Measurements from ENCODE around the gene NDUFAB1.
A peak's percentile ranks its signal among the peaks of the same experiment; 100 is the strongest.
"Not testable (repeated sequence)": the region's sequence is repeated elsewhere in the genome, so short reads cannot be mapped to it uniquely, and the experiment has no call there.

NDUFAB1 gene

DNA sequence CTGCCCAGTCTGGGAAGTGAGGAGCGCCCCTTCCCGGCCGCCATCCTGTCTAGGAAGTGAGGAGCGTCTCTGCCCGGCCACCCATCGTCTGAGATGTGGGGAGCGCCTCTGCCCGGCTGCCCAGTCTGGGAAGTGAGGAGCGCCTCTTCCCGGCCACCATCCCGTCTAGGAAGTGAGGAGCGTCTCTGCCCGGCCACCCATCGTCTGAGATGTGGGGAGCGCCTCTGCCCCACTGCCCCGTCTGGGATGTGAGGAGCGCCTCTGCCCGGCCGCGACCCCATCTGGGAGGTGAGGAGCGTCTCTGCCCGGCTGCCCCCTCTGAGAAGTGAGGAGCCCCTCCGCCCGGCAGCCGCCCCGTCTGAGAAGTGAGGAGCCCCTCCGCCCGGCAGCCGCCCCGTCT is 12.8 kb downstream of the NDUFAB1 start:
- DNase-seq: not testable (repeated sequence)

DNA sequence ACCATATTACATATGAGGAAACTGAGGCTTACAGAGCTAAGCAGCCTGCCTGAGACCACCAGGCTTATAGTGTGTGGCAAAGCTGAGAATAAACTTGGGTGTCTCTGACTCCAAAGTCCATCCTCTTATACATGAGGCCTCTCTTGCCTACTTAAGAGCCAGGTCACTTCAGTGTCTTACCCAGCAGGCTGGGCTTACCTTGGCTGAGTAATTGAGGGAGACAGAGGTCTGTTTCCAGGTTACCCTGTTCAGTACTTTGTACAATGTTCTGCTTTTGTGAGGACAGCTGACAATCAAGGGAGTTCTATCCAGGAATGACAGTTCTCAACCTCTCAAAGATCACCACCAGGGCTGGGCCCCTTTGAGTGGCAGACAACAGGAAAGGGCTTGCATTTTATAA is 14.4 kb downstream of the NDUFAB1 start:
- no peak for DNase-seq

DNA sequence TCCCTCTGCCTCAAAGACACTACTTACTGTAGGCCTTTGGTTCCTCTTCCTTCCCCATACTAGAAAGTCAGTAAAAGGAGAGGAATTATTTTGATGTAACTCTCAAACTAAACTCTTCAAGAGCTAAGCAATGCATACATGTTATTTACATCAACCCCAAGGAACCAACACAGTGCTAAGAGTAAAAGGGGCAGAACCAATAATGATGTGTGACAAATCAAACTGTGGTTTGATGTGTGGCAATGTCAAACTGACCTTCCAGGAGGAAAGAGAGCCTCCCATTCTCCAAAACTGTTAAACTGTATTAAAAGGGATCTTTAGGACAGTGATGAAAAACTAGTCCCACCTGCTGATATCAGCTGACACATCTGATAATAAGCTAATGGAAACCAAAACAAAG is 15.7 kb downstream of the NDUFAB1 start:
- DNase-seq: no peak

DNA sequence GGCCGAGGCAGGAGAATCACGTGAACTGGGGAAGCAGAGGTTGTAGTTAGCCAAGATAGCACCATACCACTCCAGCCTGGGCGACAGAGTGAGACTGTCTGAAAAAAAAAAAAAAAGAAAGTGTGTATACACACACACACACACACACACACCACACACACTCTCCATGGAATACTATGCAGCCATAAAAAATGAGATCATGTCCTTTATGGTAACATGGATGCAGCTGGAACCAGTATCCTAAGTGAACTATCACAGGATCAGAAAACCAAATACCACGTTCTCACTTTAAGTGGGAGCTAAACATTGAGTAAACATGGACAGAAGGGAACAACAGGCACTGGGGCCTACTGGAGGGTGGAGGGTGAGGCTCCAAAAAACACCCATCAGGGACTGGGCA is 16.7 kb downstream of the NDUFAB1 start:
- no peak for DNase-seq

DNA sequence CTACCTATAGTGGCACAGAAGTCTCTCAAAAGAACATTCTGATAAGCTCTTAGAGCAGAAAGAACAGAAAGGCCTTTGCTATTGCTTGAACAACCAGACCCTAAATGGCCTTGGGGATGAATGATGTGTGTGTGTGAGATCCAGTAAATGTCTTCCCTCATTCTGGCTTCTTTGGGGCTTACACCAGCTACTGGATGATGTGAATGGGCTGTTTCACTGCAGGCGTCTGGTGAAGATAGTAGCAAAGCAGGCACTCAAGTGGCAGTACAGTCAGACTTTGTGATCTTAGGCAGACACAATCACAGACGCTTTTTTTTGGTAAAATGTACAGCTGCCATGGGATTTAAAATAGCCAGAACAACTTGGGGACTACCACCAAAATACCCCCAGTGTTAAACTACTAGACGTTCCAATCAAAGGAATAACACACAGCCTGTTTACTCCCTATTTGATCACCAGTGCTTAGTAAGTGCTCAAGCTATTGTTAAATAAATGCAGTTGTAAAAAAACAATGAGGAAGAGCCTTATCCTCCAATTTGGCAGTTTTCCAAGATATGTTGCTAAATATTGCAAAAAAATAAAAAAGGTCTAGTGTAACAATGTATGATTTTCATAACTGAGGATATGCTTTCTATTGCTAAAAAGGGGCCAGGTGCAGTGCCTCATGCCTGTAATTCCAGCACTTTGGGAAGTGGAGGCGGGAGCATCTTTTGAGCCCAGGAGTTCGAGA is 17.9 kb downstream of the NDUFAB1 start:
- DNase-seq: no peak

DNA sequence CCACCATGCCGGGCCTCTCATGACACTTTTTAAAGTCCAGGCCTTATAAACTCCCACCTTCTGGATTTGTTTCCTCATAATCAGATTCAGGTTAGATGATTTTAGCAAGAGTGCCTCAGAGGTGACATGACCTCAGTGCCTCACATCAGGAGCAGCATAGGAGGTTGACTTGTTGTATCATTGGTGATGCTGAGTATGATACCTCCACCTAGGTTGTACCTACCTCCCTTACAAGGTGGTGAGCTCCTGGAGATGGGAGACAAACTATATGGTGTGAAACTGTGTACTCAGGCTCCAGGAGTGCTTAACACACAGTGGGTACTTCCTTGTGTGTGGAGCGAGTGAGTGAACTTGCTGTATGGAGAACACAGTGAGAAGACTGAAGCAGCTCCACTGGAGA is 18.6 kb downstream of the NDUFAB1 start:
- DNase-seq: no peak

DNA sequence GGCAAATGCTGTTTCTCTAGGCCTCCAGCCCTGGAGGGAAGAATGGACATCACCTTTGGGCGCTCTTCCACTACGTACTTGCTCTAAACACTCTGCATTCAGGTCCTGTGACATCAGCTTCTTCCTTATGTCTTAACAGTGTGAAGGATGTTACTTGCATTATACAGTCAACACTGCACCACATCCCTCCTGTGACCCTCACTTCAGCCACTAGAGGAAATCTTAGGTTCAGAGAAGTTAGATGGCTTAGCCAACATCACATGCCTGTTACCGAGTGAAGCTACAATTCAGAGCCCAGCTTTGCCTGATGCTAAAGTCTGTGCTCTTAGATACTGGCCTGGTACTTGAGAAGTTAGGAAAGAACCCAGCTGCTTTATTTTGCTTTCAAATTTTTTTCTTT is 20.3 kb downstream of the NDUFAB1 start:
- no peak for DNase-seq

DNA sequence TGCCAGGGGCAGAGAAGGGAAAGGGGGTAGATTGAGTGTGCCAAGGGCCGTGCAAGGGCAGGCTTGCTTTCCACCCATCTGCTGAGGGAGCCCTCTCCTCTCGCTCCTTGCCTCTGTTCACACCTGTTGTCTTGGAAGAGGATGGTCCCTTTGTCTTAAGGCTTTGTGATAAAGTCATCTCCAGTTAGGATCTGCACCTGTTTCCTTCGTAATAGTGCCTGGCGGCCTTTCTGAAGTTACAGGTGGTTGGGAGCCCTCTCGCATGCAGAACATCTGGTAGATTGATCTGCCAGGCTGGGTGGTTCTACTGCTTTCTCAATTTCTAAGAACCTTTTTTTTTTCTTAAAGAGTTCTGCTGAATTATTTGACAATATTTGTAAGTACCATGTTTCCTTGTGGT is 22.3 kb downstream of the NDUFAB1 start:
- no peak for DNase-seq

DNA sequence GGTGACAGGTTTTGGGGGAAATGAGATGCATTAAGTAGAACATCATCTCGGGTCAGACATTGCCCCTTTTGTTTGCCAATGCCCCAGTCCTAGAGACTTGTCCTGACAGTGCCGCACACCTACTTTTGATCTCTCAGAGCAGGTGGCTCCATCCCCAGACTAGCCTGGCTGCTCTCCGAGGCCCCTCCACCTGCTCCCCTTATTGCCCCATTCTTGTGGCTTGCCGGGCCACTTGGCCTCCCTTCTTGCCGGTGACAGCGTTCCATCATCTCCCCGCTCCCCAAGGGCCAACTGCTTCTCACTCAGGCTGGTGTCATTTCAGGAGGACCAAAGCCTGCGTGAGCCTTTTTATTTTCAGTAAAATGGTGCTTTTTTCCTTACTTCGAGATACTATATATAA is 23.7 kb downstream of the NDUFAB1 start:
- no peak for DNase-seq

DNA sequence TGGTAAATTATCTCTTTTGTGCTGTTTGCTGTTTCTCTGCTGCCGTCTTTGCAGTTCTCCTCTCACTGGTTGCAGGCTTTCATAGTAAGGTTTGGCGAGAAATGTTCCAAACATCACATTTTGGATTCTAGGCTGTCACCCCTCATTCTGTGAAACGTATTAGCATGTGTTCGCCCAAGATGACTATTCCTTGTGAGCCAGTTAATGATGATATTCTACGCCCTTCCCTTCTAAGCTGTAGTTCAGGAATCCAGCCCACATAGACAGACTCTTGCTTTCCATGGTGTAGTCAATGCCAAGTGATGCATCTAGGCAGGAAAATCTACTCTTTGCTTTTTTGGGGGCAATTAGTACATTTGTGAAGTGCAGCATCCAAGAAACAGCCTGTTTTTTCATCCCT is 24.2 kb downstream of the NDUFAB1 start:
- DNase-seq: no peak

DNA sequence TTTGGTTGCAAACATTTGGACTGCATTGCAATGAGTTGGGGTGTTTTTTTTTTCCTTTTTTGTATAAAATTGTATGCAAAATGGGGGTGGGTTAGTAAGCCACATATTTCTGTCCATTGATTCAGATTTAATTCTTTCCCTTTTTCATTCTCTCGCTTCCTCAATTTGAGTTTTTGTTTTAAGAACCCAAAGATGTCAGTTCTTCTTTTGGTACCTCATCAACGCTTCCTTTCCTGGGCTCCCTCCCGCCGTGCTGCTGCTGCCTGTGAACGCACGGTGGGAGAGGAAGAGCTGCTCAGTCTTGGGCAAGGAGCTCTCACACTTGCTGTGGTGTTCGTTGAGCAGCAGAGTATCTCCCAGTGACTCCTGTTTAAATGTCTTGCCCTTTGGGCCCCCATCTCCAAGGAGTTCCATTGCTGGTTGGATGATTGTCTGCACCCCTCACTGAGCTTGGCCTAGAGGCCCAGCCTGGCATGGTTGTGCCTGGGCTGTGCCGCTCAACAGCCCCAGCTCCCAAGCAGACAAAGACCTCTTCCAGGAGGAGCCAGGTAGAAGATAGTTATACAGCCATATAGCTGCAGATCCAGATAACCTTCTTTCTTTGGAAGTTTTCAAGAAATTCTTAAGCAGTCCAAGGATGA is 25.0 kb downstream of the NDUFAB1 start:
- no peak for DNase-seq

DNA sequence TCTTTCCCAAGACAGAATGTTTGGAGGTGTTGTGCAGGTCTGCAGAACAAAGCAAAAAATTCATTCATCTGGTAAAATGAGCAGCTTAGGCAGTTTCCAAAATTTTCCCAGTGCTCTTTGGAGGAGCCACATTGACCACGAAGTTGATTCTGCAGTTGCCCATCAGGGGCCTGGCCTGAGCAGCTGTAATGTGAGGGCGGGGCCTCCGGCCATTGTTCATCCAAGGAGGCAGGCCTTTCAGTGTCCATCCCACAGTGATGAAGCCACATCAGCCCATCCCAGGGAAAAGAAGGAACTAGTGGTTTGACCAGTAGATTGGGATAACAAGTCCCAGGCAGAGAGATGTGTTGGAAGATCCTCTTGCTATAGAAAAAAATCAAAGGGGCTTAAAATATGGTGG is 28.5 kb downstream of the NDUFAB1 start:
- no peak for DNase-seq

DNA sequence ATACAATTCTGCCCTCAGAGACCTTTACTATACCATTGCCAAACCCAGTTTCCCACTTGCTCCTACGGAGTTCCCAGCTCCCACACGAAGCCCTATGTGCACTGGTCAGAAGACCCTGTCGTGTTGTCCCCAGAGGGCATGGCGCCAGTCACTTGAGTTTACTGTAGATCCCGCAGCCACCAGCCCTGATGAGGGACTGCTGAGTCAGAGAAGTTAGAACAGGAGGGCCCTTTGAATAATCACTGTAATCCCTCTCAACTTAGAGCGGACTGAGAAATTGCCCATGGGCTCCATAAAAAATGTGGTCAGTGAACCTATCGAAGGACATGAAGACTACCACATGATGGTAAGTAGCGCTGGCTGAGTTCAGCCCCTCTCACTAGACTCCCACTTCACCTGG is 29.4 kb downstream of the NDUFAB1 start:
- no peak for DNase-seq

DNA sequence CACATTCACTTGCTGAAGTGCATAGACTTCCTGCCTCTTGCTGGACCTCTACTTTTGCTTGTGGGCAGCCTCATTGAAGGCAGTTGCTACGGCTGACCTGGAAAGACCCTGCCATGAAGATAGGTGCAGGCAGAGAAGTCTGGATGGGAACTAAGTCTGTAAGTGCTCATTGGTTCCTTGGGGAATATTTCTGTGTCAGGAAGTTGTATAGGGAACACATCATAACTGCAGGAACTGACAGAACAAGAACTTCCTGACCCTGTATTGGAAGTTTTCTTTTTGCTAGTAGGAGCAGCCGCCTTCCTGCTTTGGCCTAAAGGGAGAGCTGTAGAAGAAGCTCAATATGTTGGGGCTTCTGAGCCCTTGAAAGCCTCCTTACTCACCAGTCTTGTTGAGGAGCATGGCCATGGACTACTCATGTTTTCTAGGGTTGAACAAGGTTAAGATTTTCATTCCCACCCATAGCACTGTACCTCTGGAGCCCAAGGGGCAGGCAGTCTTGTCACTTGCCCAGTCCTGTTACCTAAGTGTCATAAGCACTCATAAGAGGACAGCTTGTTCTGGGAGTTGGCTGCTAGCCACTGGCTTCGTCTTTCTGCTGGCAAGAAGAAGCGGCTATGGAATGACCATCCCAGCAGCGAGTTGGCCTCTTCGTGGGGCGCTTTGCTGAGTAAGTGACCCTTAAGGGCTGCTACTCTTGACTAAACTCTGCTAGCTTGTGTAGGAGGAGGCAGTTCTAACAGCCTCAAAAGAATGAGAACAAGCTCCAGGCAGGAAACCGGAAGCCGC is 31.3 kb downstream of the NDUFAB1 start:
- no peak for DNase-seq

DNA sequence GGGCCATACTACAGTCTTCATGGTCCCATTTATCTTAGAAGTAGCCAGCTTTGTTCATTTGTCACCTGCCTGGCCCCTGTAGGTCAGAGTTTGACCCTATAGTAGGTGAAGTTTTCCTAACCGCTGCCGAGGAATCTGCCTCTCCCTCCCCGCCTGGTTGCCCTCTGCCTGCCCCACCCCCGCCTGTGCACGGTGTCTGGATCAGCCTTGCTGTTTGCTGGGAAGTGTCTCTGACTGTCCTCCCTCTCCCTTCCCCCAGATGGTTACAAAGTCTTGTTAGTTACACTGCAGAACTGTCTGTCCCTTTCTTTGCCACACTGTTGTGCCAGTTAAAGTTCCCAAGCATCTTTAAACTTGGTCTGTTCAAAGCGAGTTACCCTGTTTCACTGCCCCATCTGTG is 32.9 kb downstream of the NDUFAB1 start:
- DNase-seq: no peak

DNA sequence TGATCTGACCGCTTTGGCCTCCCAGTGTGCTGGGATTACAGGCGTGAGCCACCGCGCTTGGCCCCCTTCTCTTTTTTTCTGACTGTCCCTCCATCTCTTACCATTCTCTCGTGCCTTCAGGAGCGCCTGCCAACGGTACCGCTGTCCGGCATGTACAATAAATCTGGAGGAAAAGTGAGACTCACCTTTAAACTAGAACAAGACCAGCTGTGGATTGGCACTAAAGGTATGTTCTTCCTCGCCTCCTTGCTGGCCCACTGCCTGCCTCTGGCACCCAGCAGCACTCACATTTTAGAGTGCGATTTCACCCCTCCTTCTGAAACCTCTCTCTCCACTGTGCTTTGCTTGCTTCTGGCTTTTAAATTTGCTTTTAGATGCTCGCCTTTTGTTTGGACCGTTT is 33.6 kb downstream of the NDUFAB1 start:
- no peak for DNase-seq

DNA sequence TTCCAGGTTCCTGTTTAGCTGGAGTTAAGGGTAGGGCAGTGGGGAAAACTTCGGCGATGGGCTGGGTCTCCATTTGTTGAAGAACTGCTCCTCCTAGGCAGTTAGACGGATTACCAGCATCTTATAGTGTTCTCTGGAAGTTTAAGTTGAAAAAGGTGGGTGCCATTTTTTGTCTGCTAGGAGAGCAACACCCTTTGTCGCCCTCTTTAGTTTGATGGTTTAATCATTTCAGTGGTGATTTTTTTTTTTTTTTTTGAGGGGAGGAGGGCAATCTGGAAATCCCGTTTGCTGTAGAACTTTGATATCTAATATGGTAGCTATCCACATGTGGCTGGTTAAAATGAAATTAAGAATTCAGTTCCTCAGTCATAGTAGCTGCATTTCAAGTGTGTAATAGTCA is 34.5 kb downstream of the NDUFAB1 start:
- no peak for DNase-seq

DNA sequence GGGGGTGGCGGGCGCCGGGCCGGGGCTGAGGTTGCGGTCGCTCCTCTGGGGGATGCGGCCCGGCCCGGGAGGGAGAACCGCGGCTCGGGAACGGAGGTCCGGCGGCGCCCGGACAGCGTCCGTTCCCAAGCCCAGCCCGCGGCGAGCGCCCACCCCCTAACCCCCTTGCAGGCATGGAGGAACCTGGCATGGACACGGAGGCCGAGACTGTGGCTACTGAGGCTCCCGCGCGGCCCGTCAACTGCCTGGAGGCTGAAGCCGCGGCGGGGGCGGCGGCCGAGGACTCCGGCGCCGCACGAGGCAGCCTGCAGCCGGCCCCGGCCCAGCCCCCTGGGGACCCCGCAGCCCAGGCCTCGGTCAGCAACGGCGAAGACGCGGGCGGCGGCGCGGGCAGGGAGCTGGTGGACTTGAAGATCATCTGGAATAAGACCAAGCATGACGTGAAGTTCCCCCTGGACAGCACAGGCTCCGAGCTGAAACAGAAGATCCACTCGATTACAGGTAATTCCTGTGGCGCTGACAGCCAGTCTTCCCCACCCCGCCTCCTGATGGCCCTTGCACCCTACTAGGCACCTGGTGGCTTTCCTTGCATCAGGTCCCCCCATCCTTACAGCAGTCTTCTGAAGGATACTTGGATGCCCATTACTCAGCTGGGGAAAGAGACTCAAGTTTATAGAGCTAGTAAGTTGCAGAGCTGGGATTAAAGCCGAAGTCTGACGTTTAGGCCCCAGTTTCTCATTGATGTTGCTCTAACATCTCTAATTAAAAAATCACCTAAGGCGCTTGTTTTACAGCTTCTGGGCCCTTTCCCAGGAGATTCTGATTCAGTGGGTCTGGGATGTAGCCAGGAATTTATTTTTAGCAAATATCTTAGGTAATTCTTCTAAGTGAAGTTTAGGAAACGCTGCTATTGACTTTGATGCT is 38.1 kb downstream of the NDUFAB1 start:
- peak in 1 of 2 experiments; percentile 18 for DNase-seq

DNA sequence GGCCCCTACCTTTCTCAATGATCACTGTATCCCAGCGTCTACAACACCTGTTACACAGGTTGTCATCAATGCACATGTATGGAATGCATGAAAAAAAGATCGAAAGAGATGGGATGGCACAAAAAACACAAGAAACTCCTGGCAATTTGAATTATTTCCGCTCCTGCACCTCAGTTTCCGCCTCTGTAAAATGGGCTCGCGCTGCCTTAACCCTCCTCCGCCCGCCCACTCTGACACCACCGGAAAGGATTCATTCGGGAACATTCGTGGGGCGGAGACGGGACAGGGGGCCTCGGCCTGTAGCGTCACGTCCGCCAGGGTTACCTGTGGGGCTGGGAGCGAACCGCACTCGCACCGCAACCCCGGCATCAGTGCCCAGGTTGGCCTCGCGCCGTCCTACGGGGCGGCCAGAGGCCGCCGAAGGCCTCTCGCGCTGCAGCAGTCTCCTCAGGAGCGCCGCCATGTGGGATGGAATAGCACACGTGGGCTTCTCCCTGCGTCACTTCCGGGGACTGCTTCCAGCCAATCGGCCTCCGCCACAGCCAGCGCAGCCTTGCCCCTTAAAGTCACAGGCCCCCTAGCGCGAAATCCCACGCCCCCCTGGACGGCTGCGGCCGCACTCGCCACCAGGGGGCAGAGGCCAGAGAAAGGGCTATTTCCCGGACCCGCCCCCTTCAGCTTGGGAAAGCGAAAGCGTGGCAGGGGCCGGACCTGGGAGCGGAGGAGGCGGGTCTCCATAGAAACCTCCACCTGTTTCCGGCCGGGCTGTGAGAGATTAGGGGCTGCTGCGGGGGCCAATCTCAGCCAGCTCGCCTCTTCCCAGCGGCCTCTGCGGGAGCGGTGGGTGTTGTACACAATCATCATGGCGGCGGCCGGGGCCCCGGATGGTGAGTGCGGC is 39.0 kb downstream of the NDUFAB1 start, which contains the start of the genes EARS2 and UBFD1:
EARS2 (minus strand) TSS at position 470 of the 898 bp plus-strand sequence; CDS start at position 463, 7 bp downstream.
UBFD1 (plus strand) TSS at position 847 of the 898 bp plus-strand sequence; CDS start at position 863, 16 bp downstream.
- peak; percentile 99 for DNase-seq

DNA sequence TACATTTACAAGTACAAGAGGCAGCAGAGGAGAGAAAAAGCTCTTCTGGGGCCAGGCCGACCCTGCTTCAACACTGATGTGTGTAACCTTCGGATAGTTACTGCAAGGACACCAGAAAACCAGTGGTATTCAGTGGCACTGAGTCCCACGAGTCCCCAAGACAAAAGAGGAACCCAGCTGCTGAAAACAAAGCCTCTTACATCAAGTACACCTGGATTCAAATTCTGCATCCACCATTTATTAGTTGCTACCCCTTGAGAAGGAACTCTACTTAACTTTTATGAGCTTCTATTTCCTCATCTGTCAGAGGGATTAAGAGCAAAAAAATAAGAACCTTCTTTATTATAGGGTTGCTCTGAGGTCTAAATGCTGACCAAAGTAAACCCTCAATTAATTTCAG is 41.6 kb downstream of the NDUFAB1 start:
- DNase-seq: no peak

DNA sequence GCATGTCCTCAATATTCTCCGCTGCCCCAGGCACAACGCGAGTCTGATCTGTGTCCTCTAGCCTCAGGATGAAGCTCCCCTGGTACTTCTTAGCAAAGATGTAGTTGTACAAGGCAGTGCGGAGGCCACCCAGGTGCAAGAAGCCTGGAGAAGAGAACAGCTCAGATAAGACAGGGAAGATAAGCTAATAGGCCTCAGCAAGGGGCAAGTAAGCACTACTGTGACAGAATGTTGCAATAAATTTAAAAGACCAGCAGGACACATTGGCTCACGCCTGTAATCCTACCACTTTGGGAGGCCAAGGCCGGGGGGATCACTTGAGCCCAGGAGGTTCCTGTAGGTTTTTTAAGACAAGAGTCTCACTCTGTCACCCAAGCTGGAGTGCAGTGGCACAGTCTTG is 44.0 kb downstream of the NDUFAB1 start:
- no peak for DNase-seq

DNA sequence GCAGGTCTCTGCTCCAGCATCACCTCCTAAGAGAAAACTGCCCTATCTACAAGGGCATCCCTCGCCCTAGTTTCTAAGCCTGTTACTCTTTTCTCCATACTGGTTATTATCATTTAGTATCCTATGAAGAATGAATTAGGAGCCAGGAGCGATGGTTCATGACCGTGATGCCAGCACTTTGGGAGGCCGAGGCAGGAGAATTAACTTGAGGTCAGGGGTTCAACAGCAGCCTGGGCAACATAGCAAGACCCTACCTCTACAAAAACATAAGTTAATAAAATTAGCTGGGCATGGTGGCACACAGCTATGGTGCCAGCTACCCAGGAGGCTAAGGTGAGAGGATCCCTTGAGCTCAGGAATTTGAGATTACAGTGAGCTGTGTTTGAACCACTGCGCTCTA is 46.2 kb downstream of the NDUFAB1 start:
- DNase-seq: no peak
